HEK293T (cell line): ENCODE data around the gene RELCH.

Experiments
- ARNT ChIP-seq: fragments of 450-650 bp; IDR thresholded peaks from 2 replicates; pipeline ENCODE4 v1.6.1; 2017; ENCODE audit warnings: mild to moderate bottlenecking
- BHLHE40 ChIP-seq: fragments of 450-650 bp; IDR thresholded peaks from 2 replicates; pipeline ENCODE4 v1.6.1; 2016; ENCODE audit warnings: mild to moderate bottlenecking, moderate library complexity, borderline replicate concordance
- CTBP1 ChIP-seq: fragments of 450-650 bp; IDR thresholded peaks from 2 replicates; pipeline ENCODE4 v1.6.1; 2016; ENCODE audit warnings: borderline replicate concordance
- ELF4 ChIP-seq: fragments of 450-650 bp; IDR thresholded peaks from 2 replicates; pipeline ENCODE4 v1.6.1; 2017; ENCODE audit warnings: antibody characterized with exemption
- FOXA1 ChIP-seq: fragments of 450-650 bp; IDR thresholded peaks from 2 replicates; pipeline ENCODE4 v1.6.1; 2016; ENCODE audit warnings: mild to moderate bottlenecking
- FOXK2 ChIP-seq: fragments of 450-650 bp; IDR thresholded peaks from 2 replicates; pipeline ENCODE4 v1.6.1; 2016; ENCODE audit warnings: mild to moderate bottlenecking
- FOXM1 ChIP-seq: fragments of 450-650 bp; IDR thresholded peaks from 2 replicates; pipeline ENCODE4 v1.6.1; 2017; ENCODE audit warnings: mild to moderate bottlenecking, borderline replicate concordance
- NFRKB ChIP-seq: fragments of 450-650 bp; IDR thresholded peaks from 2 replicates; pipeline ENCODE4 v1.6.1; 2016; ENCODE audit warnings: mild to moderate bottlenecking, moderate library complexity
- PKNOX1 ChIP-seq: fragments of 450-650 bp; IDR thresholded peaks from 2 replicates; pipeline ENCODE4 v1.6.1; 2016
- SP1 ChIP-seq: fragments of 450-650 bp; IDR thresholded peaks from 2 replicates; pipeline ENCODE4 v1.6.1; 2017
- SUZ12 ChIP-seq: fragments of 450-650 bp; IDR thresholded peaks from 2 replicates; pipeline ENCODE4 v1.6.1; 2016; ENCODE audit warnings: mild to moderate bottlenecking
- ZNF384 ChIP-seq: fragments of 450-650 bp; IDR thresholded peaks from 2 replicates; pipeline ENCODE4 v1.6.1; 2016

- no peak for TF ChIP-seq FOXM1
- no peak for TF ChIP-seq CTBP1
- TF ChIP-seq SUZ12: no peak
- no peak for TF ChIP-seq ARNT
- no peak for TF ChIP-seq ZNF384
- TF ChIP-seq PKNOX1: no peak
- no peak for TF ChIP-seq FOXA1
- no peak for TF ChIP-seq SP1
- no peak for TF ChIP-seq BHLHE40
- TF ChIP-seq NFRKB: no peak
- TF ChIP-seq ELF4: no peak
- no peak for TF ChIP-seq FOXK2
These were observed 11.2 kb downstream of the RELCH start for GRCh38 chr18:62198259-62198658.
